BJ (cell line): ENCODE results near the gene PPIP5K2. TPM values are rescaled to one million over a fixed set of nuclear protein-coding genes. Genes with fewer than 3 reads are reported as not detected.

Source experiments
- polyA plus RNA-seq: library from polyadenylated mRNA; depleted of rRNA; stranded (reverse); fragments of >200 nt; gene quantifications from 2 replicates; pipeline ENCODE4 v1.2.3, GENCODE V29; 2011; rRNA removed

The PPIP5K2 gene
- polyA plus RNA-seq, 1 experiment, result 33.6 TPM

Other genes with a start within 250 kb of the PPIP5K2 start
- gene GIN1, start 163 bp upstream of the PPIP5K2 start, polyA plus RNA-seq, result 1.6 and 4.2 TPM in 2 replicates
- gene MACIR, start 138.5 kb downstream of the PPIP5K2 start, polyA plus RNA-seq, result 29.1 and 35.1 TPM in 2 replicates